ENCODE measurements around the gene R3HDM1.
"Not testable (repeated sequence)": the region's sequence is repeated elsewhere in the genome, so short reads cannot be mapped to it uniquely, and the experiment has no call there.

The R3HDM1 gene

GRCh38 chr2:135685361-135685760 lies 154.1 kb downstream of the R3HDM1 start:
- TF ChIP-seq, protein P1, sequence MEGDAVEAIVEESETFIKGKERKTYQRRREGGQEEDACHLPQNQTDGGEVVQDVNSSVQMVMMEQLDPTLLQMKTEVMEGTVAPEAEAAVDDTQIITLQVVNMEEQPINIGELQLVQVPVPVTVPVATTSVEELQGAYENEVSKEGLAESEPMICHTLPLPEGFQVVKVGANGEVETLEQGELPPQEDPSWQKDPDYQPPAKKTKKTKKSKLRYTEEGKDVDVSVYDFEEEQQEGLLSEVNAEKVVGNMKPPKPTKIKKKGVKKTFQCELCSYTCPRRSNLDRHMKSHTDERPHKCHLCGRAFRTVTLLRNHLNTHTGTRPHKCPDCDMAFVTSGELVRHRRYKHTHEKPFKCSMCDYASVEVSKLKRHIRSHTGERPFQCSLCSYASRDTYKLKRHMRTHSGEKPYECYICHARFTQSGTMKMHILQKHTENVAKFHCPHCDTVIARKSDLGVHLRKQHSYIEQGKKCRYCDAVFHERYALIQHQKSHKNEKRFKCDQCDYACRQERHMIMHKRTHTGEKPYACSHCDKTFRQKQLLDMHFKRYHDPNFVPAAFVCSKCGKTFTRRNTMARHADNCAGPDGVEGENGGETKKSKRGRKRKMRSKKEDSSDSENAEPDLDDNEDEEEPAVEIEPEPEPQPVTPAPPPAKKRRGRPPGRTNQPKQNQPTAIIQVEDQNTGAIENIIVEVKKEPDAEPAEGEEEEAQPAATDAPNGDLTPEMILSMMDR (IDR thresholded peaks at IDR 0.05; ENCODE audit: low read depth, low read length) = no peak
- no peak for DNase-seq (ENCODE audit: extremely low read depth, low read depth)

DNA sequence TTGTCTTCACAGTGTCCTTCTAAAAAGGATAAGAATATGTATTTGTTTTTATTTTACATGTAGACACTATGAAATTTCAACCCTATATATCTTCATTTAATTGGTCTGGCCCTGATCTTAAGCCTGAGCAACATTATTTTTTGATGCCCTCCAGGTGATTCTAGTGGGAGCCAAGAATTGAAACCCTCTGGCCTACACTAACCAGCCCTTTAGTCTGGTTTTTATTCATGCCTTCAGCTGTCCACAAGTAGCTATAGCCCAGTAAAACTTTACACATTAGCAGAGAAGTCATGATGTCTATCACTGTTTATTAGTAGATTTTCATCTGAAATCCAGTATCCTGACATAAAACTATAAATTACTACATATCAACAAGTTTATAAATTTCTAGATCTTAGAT lies 157.7 kb downstream of the R3HDM1 start:
- no peak for DNase-seq (ENCODE audit: extremely low read depth, low read depth)
- TF ChIP-seq, protein P1 (IDR thresholded peaks at IDR 0.05; ENCODE audit: low read depth, low read length) = no peak

GRCh38 chr2:135689679-135690078 lies 158.4 kb downstream of the R3HDM1 start:
- TF ChIP-seq, protein P1 (IDR thresholded peaks at IDR 0.05; ENCODE audit: low read depth, low read length) = no peak
- no peak for DNase-seq (ENCODE audit: extremely low read depth, low read depth)

DNA sequence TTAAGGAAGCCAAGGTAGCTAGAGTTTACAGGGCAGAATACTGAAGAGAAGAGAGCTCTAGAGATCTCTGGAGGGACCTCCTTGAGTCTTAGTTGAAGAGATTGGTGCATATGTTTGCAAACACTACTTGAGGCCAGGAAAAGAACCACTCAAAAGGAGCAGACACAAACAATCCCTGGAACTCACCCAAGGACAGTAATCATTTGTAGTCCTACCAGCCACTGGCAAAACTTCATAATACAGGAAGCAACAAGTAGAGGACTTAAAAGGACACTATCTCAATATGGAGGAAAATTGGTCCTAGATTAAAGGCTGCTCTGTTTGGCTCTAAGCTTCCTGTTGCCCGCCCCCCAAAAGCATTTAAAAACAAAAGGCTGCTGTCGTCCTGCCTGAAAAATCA lies 163.4 kb downstream of the R3HDM1 start:
- DNase-seq (ENCODE audit: extremely low read depth, low read depth) = no peak

DNA sequence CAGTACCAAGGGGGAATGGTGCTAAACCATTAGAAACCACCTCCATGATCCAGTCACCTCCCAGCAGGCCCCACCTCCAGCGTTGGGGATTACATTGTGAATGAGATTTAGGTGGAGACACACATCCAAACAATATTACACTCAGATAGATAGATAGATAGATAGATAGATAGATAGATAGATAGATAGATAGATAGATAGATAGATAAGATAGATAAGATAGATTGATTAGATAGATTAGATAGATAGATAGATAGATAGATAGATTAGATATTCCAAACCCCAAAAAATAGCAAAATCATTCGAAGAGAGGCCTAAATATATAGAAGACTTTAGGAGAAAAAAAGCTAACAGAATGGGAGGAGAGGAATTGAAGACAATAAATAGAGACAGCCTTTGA lies 167.6 kb downstream of the R3HDM1 start:
- TF ChIP-seq, protein P1 (IDR thresholded peaks at IDR 0.05; ENCODE audit: low read depth, low read length) = no peak
- no peak for DNase-seq (ENCODE audit: extremely low read depth, low read depth)

More for the DNA sequence above, 163.4 kb downstream of the R3HDM1 start:
- TF ChIP-seq, protein P1 (IDR thresholded peaks at IDR 0.05; ENCODE audit: low read depth, low read length) = no peak

DNA sequence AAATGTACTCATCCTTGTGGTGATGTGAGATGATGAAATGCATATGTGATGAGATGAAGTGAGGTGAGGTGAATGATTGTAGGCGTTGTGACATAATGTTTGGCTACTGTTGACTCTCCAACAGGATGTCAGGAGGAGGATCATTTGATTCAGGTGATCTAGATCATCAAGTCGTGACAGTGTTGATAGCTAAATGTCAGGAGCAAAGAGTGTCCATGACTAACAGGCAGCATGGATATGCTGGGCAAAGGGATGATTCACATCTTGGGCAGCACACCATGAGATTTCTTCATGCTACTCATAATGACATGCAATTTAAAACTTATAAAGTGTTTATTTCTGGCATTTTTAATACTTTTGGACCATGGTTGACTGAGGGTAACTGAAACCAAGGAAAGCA lies 170.2 kb downstream of the R3HDM1 start:
- TF ChIP-seq, protein P1 (IDR thresholded peaks at IDR 0.05; ENCODE audit: low read depth, low read length) = no peak
- DNase-seq (ENCODE audit: extremely low read depth, low read depth) = peak; percentile 53

DNA sequence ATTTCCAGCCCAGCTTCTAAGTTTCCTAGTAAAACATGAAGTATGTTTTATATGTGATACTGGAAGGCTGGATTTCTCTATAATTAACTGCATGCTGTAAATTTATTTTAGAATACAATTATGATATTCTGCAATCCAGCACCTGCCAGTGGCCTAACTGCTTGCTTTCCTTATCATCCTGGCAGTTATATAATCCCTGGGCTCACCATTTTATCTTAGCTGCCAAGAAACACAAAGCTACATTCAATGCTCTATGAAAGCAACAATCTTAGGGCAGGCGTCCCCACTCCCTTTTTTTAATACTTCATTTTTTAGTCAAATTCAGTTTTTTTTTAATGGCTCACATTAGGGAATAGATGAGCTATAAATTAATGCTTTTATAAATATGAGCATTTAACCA lies 172.0 kb downstream of the R3HDM1 start:
- DNase-seq (ENCODE audit: extremely low read depth, low read depth) = no peak
- TF ChIP-seq, protein P1 (IDR thresholded peaks at IDR 0.05; ENCODE audit: low read depth, low read length) = no peak

GRCh38 chr2:135704075-135704474 lies 172.8 kb downstream of the R3HDM1 start:
- DNase-seq (ENCODE audit: extremely low read depth, low read depth) = not testable (repeated sequence)

Measured in AG09319 (cell line).